CD4-positive, alpha-beta T cell treated with Interleukin-4 for 1 hour (primary cell): Measurements from ENCODE around the gene OR10C1.

Source experiments
- DNase-seq, 2 donors: peaks; one replicate each; pipeline ENCODE4 v3.0.0-alpha.2; 2020 to 2022

OR10C1 gene

GRCh38 chr6:29479560-29479959, 40.5 kb downstream of the OR10C1 start:
- no peak for DNase-seq

- no peak for DNase-seq
Measured at GRCh38 chr6:29483186-29483585, 44.1 kb downstream of the OR10C1 start.

DNA sequence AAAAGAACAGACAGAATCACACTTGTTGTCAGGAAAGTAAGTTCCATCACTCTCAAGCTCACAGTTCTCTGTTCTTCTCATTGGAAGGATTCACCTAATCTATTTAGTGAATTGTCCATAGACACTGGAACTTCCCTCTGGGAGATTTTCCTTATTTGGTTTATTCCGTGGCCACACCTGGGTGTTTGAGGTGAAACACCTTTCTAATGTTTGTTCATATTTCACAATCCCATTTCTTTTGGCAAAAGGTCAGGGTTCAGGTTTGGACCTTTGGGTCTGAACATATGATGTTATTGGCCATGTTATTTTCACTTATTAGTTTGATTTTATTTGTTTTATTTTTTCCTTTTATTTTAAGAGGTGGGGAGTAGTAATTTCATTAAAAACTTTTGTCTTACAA, 44.6 kb downstream of the OR10C1 start:
- DNase-seq = no peak

GRCh38 chr6:29486577-29486976, 47.5 kb downstream of the OR10C1 start:
- no peak for DNase-seq

GRCh38 chr6:29487131-29487530, 48.0 kb downstream of the OR10C1 start:
- DNase-seq = no peak

DNA sequence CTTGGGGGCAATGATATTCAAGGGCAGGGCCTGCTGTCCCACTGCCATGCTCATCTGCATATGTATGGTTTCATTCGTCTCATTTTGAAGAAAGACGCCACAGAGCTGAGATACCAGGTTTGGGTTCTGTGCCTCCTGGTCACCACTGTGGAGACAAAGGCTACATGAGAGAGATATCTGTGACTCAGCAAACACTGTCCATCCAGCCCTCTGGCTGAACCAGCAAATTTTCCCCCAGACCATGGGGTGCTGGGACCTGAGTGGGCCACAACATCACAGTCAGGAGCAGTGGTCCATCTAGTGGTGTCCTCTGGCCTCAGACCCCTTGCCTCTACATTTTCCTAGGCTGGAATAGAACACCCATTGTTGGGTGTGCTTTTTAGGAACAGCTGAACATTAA, 48.6 kb downstream of the OR10C1 start, which contains the start of gene MAS1L:
Gene MAS1L, minus strand, starts transcription at position 297 of the 400 bp plus-strand sequence. Its CDS starts 54 bp downstream, at position 243.
- no peak for DNase-seq

- no peak for DNase-seq
Measured at GRCh38 chr6:29488874-29489273, 49.8 kb downstream of the OR10C1 start.

GRCh38 chr6:29489286-29489685, 50.2 kb downstream of the OR10C1 start:
- no peak for DNase-seq

GRCh38 chr6:29490055-29490454, 50.9 kb downstream of the OR10C1 start:
- no peak for DNase-seq

GRCh38 chr6:29490552-29490951, 51.4 kb downstream of the OR10C1 start:
- DNase-seq = no peak
